Esophagus muscularis mucosa (tissue), 3 donors: ENCODE data around the gene SGK2.

Experiments used
- POLR2A ChIP-seq: fragments of 450-650 bp; IDR thresholded peaks from one replicate; pipeline ENCODE4 v1.6.1; 2017; ENCODE audit warnings: antibody characterized with exemption, moderate library complexity, mild to moderate bottlenecking, low read depth
- POLR2AphosphoS5 ChIP-seq, 2 donors: sonication (generic); formaldehyde crosslinking; IDR thresholded peaks; one replicate each; pipeline ENCODE4 v1.6.1; 2017; ENCODE audit warnings: antibody characterized with exemption in 2 of 2
- TF ChIP-seq, protein P1 (sequence below), 3 experiments: fragments of 200-600 bp in 2 of 3; fragments of 450-650 bp in 1 of 3; sonication (generic) in 2 of 3; IDR thresholded peaks; one replicate each; pipeline ENCODE4 v1.5.1; 2017 to 2019; ENCODE audit warnings: antibody characterized with exemption in 3 of 3, mild to moderate bottlenecking in 2 of 3, moderate library complexity in 1 of 3

DNA sequence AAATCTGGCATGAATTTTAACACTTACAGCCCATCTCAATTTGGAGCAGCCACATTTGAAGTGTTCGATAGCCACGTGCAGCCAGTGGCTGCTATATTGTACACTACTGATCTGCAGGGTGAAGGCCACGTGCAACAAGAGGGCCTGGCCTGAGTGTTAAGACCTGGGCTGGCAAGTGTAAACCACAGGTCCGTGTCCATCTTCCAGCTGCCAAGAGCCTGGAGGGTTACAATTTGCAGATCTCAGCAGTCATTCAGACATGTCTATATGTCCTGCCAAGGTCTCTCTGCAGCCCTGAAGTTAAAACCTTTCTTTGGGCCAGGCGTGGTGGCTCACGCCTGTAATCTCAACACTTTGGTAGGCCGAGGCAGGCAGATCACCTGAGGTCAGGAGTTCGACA lies 14.1 kb downstream of the SGK2 start:
- TF ChIP-seq, protein P1, sequence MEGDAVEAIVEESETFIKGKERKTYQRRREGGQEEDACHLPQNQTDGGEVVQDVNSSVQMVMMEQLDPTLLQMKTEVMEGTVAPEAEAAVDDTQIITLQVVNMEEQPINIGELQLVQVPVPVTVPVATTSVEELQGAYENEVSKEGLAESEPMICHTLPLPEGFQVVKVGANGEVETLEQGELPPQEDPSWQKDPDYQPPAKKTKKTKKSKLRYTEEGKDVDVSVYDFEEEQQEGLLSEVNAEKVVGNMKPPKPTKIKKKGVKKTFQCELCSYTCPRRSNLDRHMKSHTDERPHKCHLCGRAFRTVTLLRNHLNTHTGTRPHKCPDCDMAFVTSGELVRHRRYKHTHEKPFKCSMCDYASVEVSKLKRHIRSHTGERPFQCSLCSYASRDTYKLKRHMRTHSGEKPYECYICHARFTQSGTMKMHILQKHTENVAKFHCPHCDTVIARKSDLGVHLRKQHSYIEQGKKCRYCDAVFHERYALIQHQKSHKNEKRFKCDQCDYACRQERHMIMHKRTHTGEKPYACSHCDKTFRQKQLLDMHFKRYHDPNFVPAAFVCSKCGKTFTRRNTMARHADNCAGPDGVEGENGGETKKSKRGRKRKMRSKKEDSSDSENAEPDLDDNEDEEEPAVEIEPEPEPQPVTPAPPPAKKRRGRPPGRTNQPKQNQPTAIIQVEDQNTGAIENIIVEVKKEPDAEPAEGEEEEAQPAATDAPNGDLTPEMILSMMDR (IDR thresholded peaks at IDR 0.05) = no peak
- no peak for TF ChIP-seq POLR2AphosphoS5 (IDR thresholded peaks at IDR 0.05)
- no peak for TF ChIP-seq POLR2A
